IPS-11a (cell line): ENCODE results near the gene CYYR1.

Source experiments
- H3K4me3 ChIP-seq: one replicate; pipeline ENCODE4 v1.5.1; 2013; ENCODE audit warnings: low read depth, low read length, control low read depth

The CYYR1 gene

GRCh38 chr21:26572702-26573381, at the start of gene CYYR1:
Gene CYYR1 (minus strand): TSS chr21:26573286. CDS start chr21:26572940, 346 bp downstream.
- H3K4me3 ChIP-seq = peak within 1 kb of the TSS; percentile 61

GRCh38 chr21:26617176-26617575, 44.1 kb upstream of the CYYR1 start:
- H3K4me3 ChIP-seq = no peak overlapping the region

- no peak overlapping the region for H3K4me3 ChIP-seq
Measured at GRCh38 chr21:26614251-26614650, 41.2 kb upstream of the CYYR1 start.

GRCh38 chr21:26599261-26599660, 26.2 kb upstream of the CYYR1 start:
- no peak overlapping the region for H3K4me3 ChIP-seq

- H3K4me3 ChIP-seq = no peak overlapping the region
Measured at GRCh38 chr21:26597981-26598380, 24.9 kb upstream of the CYYR1 start.

- H3K4me3 ChIP-seq = no peak overlapping the region
Measured at GRCh38 chr21:26597031-26597430, 23.9 kb upstream of the CYYR1 start.

GRCh38 chr21:26595971-26596370, 22.9 kb upstream of the CYYR1 start:
- H3K4me3 ChIP-seq = no peak overlapping the region

- no peak overlapping the region for H3K4me3 ChIP-seq
Measured at GRCh38 chr21:26593800-26594199, 20.7 kb upstream of the CYYR1 start.

GRCh38 chr21:26591543-26591942, 18.5 kb upstream of the CYYR1 start:
- H3K4me3 ChIP-seq = no peak overlapping the region

- no peak overlapping the region for H3K4me3 ChIP-seq
Measured at GRCh38 chr21:26588446-26588845, 15.4 kb upstream of the CYYR1 start.

- H3K4me3 ChIP-seq = no peak overlapping the region
Measured at GRCh38 chr21:26587736-26588201, 14.7 kb upstream of the CYYR1 start.

- no peak overlapping the region for H3K4me3 ChIP-seq
Measured at GRCh38 chr21:26583769-26584168, 10.7 kb upstream of the CYYR1 start.

GRCh38 chr21:26581818-26582217, 8.7 kb upstream of the CYYR1 start:
- no peak overlapping the region for H3K4me3 ChIP-seq

- peak overlapping the region; percentile 61 for H3K4me3 ChIP-seq
Measured at GRCh38 chr21:26572076-26572701, 897 bp downstream of the CYYR1 start.

- no peak overlapping the region for H3K4me3 ChIP-seq
Measured at GRCh38 chr21:26570203-26570602, 2.9 kb downstream of the CYYR1 start.

GRCh38 chr21:26565546-26565945, 7.5 kb downstream of the CYYR1 start:
- no peak overlapping the region for H3K4me3 ChIP-seq

GRCh38 chr21:26565111-26565510, 8.0 kb downstream of the CYYR1 start:
- H3K4me3 ChIP-seq = no peak overlapping the region

- H3K4me3 ChIP-seq = no peak overlapping the region
Measured at GRCh38 chr21:26563856-26564503, 9.1 kb downstream of the CYYR1 start.

GRCh38 chr21:26560612-26561011, 12.5 kb downstream of the CYYR1 start:
- no peak overlapping the region for H3K4me3 ChIP-seq

GRCh38 chr21:26559099-26559498, 14.0 kb downstream of the CYYR1 start:
- no peak overlapping the region for H3K4me3 ChIP-seq

- H3K4me3 ChIP-seq = no peak overlapping the region
Measured at GRCh38 chr21:26557106-26557505, 16.0 kb downstream of the CYYR1 start.

- no peak overlapping the region for H3K4me3 ChIP-seq
Measured at GRCh38 chr21:26555540-26556146, 17.4 kb downstream of the CYYR1 start.
